IMR-90 (cell line): ENCODE results near the gene ITLN2. TPM values are rescaled to one million over a fixed set of nuclear protein-coding genes. Genes with fewer than 3 reads are reported as not detected.

Source experiments
- polyA plus RNA-seq, 3 experiments: library from polyadenylated mRNA; depleted of rRNA; stranded (reverse); fragments of >200 nt; gene quantifications; 2 replicates each; pipeline ENCODE4 v1.2.3, GENCODE V29; 2012; ENCODE audit warnings: low replicate concordance in 1 of 3
- total RNA-seq: library from RNA; depleted of rRNA; stranded (reverse); fragments of >200 nt; gene quantifications from 2 replicates; pipeline ENCODE4 v1.2.3, GENCODE V29; 2012; rRNA removed

Gene ITLN2
- total and polyA plus RNA-seq, 2 of the 4 experiments (the other 2 are of a cell fraction) = not detected

Other genes starting within 250 kb of the ITLN2 start
- gene CD48, start 243.0 kb downstream of the ITLN2 start, total RNA-seq = not detected in 2 replicates
- not detected in 2 replicates for gene CD48, start 243.0 kb downstream of the ITLN2 start, polyA plus RNA-seq (2012; rRNA removed)
- not detected in 2 replicates for gene SLAMF7, start 215.6 kb downstream of the ITLN2 start, total RNA-seq
- not detected in 2 replicates for gene SLAMF7, start 215.6 kb downstream of the ITLN2 start, polyA plus RNA-seq (2012; rRNA removed)
- gene LY9, start 158.6 kb downstream of the ITLN2 start, total RNA-seq = not detected in 2 replicates
- gene LY9, start 158.6 kb downstream of the ITLN2 start, polyA plus RNA-seq (2012; rRNA removed) = not detected in 2 replicates
- not detected in 2 replicates for gene CD244, start 91.9 kb downstream of the ITLN2 start, total RNA-seq
- not detected in 2 replicates for gene CD244, start 91.9 kb downstream of the ITLN2 start, polyA plus RNA-seq (2012; rRNA removed)
- gene ITLN1, start 69.6 kb downstream of the ITLN2 start, total RNA-seq = not detected in 2 replicates
- not detected in 2 replicates for gene ITLN1, start 69.6 kb downstream of the ITLN2 start, polyA plus RNA-seq (2012; rRNA removed)
- gene F11R, start 66.3 kb upstream of the ITLN2 start, total RNA-seq = 0.83 and 2.2 TPM in 2 replicates
- gene F11R, start 66.3 kb upstream of the ITLN2 start, polyA plus RNA-seq (2012; rRNA removed) = 0.47 and 0.79 TPM in 2 replicates
- gene TSTD1, start 84.2 kb upstream of the ITLN2 start, total RNA-seq = not detected in 2 replicates
- 0.21 TPM in 1 of 2 replicates, not detected in the other for gene TSTD1, start 84.2 kb upstream of the ITLN2 start, polyA plus RNA-seq (2012; rRNA removed)
- gene USF1, start 91.2 kb upstream of the ITLN2 start, total RNA-seq = 62.2 and 78.9 TPM in 2 replicates
- gene USF1, start 91.2 kb upstream of the ITLN2 start, polyA plus RNA-seq (2012; rRNA removed) = 34.6 and 37.1 TPM in 2 replicates
- gene ARHGAP30, start 115.1 kb upstream of the ITLN2 start, total RNA-seq = not detected in 2 replicates
- gene ARHGAP30, start 115.1 kb upstream of the ITLN2 start, polyA plus RNA-seq (2012; rRNA removed) = 0.02 and 0.03 TPM in 2 replicates
- gene NECTIN4, start 134.7 kb upstream of the ITLN2 start, total RNA-seq = under 0.01 and 0.18 TPM in 2 replicates
- gene NECTIN4, start 134.7 kb upstream of the ITLN2 start, polyA plus RNA-seq (2012; rRNA removed) = 0.13 and 0.24 TPM in 2 replicates
- gene KLHDC9, start 143.6 kb upstream of the ITLN2 start, total RNA-seq = 0.18 TPM in 1 of 2 replicates, not detected in the other
- 0.70 and 1.1 TPM in 2 replicates for gene KLHDC9, start 143.6 kb upstream of the ITLN2 start, polyA plus RNA-seq (2012; rRNA removed)
- gene PFDN2, start 163.2 kb upstream of the ITLN2 start, total RNA-seq = 62.4 and 166 TPM in 2 replicates
- gene PFDN2, start 163.2 kb upstream of the ITLN2 start, polyA plus RNA-seq (2012; rRNA removed) = 179 and 180 TPM in 2 replicates
- gene NIT1, start 163.3 kb upstream of the ITLN2 start, total RNA-seq = 22.8 TPM in 2 replicates
- 33.2 and 33.6 TPM in 2 replicates for gene NIT1, start 163.3 kb upstream of the ITLN2 start, polyA plus RNA-seq (2012; rRNA removed)
- gene DEDD, start 177.9 kb upstream of the ITLN2 start, total RNA-seq = 35.3 and 47.9 TPM in 2 replicates
- 40.2 and 47.1 TPM in 2 replicates for gene DEDD, start 177.9 kb upstream of the ITLN2 start, polyA plus RNA-seq (2012; rRNA removed)
- gene UFC1, start 199.2 kb upstream of the ITLN2 start, total RNA-seq = 134 and 137 TPM in 2 replicates
- gene UFC1, start 199.2 kb upstream of the ITLN2 start, polyA plus RNA-seq (2012; rRNA removed) = 113 and 140 TPM in 2 replicates
- gene USP21, start 204.7 kb upstream of the ITLN2 start, total RNA-seq = 3.3 and 6.3 TPM in 2 replicates
- gene USP21, start 204.7 kb upstream of the ITLN2 start, polyA plus RNA-seq (2012; rRNA removed) = 23.8 and 24.7 TPM in 2 replicates
- gene PPOX, start 211.6 kb upstream of the ITLN2 start, total RNA-seq = 6.1 TPM in 2 replicates
- gene PPOX, start 211.6 kb upstream of the ITLN2 start, polyA plus RNA-seq (2012; rRNA removed) = 14.3 and 14.8 TPM in 2 replicates
- gene B4GALT3, start 222.7 kb upstream of the ITLN2 start, total RNA-seq = 11.4 and 19.9 TPM in 2 replicates
- 36.0 and 41.5 TPM in 2 replicates for gene B4GALT3, start 222.7 kb upstream of the ITLN2 start, polyA plus RNA-seq (2012; rRNA removed)
- gene ADAMTS4, start 244.2 kb upstream of the ITLN2 start, total RNA-seq = 0.28 and 0.72 TPM in 2 replicates
- 0.39 and 0.40 TPM in 2 replicates for gene ADAMTS4, start 244.2 kb upstream of the ITLN2 start, polyA plus RNA-seq (2012; rRNA removed)
- gene NDUFS2, start 247.6 kb upstream of the ITLN2 start, total RNA-seq = 85.5 and 122 TPM in 2 replicates
- 101 and 103 TPM in 2 replicates for gene NDUFS2, start 247.6 kb upstream of the ITLN2 start, polyA plus RNA-seq (2012; rRNA removed)